Measurements from ENCODE around the gene MCHR1.
"Not testable (repeated sequence)": the region's sequence is repeated elsewhere in the genome, so short reads cannot be mapped to it uniquely, and the experiment has no call there.

MCHR1 gene

GRCh38 chr22:40659166-40659565, 20.1 kb upstream of the MCHR1 start:
- no peak for FAIRE-seq

DNA sequence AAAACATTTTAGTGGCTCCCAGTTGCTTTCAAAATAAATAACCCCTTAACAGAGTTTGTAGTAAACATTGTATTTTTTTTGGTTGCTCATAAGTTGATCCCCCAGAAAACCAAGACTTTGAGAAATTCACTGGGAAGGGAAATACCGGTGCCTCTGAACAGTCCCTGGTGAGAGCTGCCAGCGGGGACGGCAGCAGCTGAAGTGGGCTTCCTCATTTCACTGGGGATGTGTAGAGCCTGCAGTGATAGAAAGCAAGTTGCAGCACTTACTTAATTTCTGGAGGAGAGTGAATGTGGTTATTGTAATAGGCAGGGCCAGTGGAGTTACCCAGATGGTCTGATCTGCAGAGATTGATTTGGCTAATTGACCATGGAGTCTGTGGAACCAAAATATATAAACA, 18.6 kb upstream of the MCHR1 start:
- no peak for FAIRE-seq

- FAIRE-seq, result no peak
Measured at GRCh38 chr22:40661671-40662070, 17.6 kb upstream of the MCHR1 start.

DNA sequence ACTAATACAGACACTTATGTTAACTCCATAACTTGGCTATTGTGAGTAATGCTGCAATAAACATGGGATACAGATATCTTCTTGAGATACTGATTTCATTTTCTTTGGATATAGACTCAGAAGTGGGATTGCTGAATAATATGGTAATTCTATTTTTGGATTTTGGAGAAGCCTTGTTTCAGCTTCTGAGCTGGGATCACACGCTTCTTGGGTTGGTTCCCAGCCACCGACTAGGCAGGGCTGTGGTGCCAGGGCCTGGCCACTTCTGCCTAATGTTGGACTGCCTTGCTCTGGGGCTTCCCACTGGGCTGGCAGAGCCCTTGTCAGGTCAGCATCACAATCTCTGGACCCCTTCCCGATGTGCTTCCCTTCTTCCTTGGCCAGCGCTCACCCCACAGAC, 14.0 kb upstream of the MCHR1 start:
- FAIRE-seq, result no peak

DNA sequence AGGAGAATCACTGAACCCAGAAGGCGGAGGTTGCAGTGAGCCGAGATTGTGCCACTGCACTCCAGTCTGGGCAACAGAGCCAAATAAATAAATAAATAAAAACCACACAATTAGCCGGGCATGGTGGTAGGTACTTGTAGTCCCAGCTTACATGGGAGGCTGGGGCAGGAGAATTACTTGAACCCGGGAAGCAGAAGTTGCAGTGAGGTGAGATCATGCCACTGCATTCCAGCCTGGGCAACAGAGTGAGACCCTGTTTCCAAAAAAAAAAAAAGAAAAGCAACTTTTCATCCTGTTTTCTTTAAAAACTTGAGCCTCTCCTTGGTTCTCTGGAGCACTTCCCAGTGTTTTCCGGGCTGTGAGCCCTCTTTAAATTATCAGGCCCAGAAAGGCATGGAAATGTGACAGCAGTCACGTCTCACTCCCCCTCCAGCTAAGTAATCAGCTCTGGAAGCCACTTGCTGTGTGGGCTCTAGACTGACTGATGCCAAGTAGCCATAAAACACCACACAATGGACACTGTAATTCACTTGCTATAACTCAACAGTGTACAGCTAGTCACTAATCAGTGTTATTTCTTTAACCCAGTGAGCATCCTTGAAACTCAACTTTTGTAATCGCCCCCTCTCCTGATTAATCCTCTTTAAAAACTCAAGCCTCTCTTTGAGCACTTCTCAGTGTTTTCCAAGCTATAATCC, 13.0 kb upstream of the MCHR1 start:
- no peak for FAIRE-seq

DNA sequence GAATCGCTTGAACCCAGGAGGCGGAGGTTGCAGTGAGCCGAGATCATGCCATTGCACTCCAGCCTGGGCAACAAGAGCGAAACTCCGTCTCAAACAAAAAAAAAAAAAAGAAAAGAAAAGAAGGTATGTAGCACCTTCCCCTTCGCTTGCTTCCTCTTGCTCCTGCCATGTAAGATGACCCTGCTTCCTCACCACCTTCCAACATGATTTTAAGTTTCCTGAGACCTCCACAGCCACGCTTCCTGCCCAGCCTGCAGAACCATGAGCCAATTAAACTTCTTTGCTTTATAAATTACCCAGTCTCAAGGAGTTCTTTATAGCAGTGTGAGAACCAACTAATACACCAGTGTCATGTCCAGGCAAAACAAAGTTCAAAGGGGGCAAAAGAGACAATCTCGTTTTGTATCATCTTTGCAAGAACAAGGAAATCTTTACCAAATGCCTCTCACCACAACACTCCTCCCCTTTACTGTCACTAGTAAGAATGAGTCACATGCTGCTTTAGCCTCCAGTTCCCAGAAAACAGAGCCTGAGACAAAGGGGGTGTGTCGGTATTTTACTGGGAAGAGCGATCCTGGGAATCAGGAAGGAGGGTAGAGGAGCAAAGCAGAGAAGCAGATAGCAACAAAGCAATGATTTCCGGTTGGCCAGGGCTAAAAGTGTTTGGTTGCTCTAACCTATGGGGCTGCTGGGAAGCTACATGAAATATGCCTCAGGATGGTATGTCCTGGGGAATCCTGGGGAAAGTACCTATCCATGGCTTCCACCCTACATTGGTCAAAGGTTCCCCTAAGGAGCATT, 10.5 kb upstream of the MCHR1 start:
- FAIRE-seq, result no peak

- no peak for FAIRE-seq
Measured at GRCh38 chr22:40670058-40670457, 9.2 kb upstream of the MCHR1 start.

GRCh38 chr22:40671369-40671768, 7.9 kb upstream of the MCHR1 start:
- no peak for FAIRE-seq

DNA sequence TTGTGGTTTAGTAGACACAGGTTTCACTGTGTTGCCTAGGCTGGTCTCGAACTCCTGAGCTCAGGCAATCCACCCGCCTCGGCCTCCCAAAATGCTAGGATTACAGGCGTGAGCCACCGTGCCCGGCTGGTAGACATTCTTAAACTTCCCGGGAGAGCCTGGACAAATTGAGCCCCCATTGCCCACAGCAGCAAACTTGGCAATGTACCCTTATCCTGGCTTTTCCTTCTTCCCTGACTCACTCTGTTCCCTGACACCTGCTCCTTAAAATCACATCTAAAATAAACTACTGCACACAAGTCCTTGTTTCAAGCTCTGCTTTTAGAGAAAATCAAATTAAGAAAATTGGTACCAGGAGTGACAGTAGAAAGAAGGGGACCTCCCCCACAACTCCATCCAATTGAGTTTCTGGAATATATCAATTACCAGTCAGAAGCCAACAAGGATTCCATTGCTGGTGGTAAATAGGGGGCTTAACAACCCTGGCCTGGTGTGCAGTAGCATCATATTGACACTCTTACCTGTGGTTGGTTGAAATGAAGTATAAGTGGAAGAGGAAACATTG, 7.4 kb upstream of the MCHR1 start:
- FAIRE-seq, result no peak

DNA sequence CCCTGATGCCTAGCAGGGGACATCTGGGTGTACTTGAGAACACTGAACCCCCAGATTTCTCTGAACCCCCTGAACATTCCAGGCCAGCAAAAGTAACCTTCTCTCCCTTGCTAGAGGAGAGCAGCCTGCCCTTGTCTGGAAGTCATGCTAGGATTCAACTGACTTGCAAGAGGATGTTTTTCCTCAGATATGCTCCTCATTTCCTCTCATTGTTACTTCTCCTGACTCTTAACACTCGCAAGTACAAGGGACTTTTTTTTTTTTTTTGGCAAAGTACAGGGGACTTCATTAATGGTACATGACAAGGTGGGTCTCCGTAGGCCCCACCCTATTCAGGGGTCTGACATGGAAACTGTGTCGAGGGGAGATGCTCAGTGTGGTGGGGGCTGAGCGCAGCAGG, 6.3 kb upstream of the MCHR1 start:
- FAIRE-seq, result no peak

GRCh38 chr22:40674274-40674673, 5.0 kb upstream of the MCHR1 start:
- no peak for FAIRE-seq

GRCh38 chr22:40676166-40676565, 3.1 kb upstream of the MCHR1 start:
- FAIRE-seq, result not testable (repeated sequence)

DNA sequence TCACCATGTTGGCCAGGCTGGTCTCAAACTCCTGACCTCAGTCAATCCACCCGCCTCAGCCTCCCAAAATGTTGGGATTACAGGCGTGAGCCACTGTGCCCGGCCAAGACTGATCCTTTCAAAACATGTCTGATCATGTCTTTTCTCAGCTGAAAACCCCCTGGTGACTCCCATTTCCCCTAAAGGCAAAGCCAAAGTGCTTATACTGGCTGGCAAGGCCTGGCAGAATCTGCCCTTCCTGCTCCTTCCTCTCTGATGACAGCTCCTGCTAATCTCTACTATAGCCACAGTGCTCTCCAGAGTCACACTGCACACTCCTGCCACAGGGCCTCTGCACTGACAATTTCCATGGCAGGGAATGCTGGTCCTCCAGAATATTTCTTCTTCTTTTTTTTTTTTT, 2.6 kb upstream of the MCHR1 start:
- no peak for FAIRE-seq

DNA sequence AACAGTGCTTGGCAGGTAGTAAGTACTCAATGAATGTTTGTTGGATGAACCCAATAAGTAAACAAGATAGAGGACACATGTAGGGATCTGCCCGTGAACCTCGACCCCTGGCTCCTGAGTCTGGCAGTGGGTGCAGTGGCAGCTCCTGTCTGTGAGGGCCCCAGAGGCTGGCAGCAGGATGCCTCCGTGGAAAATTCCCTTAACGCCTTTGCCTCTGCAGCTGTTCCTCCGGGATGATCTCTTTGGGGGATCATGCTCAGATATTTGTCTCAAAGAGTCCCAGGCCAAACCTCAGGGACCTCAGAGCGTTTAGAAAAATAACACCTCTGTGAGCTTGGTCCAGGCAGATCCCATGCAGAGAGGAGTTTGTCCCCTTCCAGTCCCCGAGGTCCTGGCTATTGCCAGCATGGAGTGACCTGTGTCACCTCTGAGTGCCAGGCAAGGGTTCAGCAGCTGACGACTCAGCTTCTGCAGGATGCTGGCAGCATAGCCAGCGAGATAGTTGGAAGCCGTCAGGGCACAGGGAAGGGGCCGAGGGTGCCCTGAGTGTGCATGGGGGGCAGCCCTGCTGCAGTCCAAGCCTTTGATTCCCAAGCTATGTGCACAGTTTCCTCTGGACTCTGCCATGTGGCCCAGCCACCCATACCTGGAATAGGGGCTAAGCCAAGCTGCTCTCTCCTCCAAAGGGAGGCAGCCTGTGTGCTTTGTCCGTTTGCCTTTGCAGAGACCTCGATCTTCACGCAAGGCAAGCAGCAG, 613 bp upstream of the MCHR1 start:
- no peak for FAIRE-seq

GRCh38 chr22:40679964-40680818, 907 bp downstream of the MCHR1 start:
- FAIRE-seq, result no peak

DNA sequence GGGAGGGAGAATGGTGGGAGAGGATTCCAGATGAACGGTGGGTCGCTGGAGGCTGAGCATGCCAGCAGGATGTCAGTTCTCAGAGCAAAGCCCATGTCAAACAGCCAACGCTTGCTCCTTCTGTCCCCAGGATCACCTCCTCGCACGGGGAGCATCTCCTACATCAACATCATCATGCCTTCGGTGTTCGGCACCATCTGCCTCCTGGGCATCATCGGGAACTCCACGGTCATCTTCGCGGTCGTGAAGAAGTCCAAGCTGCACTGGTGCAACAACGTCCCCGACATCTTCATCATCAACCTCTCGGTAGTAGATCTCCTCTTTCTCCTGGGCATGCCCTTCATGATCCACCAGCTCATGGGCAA, 1.5 kb downstream of the MCHR1 start:
- FAIRE-seq, result no peak

DNA sequence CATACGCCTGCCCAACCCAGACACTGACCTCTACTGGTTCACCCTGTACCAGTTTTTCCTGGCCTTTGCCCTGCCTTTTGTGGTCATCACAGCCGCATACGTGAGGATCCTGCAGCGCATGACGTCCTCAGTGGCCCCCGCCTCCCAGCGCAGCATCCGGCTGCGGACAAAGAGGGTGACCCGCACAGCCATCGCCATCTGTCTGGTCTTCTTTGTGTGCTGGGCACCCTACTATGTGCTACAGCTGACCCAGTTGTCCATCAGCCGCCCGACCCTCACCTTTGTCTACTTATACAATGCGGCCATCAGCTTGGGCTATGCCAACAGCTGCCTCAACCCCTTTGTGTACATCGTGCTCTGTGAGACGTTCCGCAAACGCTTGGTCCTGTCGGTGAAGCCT, 2.2 kb downstream of the MCHR1 start:
- no peak for FAIRE-seq

GRCh38 chr22:40684728-40685127, 5.4 kb downstream of the MCHR1 start:
- no peak for FAIRE-seq

- no peak for FAIRE-seq
Measured at GRCh38 chr22:40685406-40685805, 6.1 kb downstream of the MCHR1 start.

GRCh38 chr22:40687706-40688105, 8.4 kb downstream of the MCHR1 start:
- no peak for FAIRE-seq

- FAIRE-seq, result no peak
Measured at GRCh38 chr22:40690370-40690769, 11.1 kb downstream of the MCHR1 start.

DNA sequence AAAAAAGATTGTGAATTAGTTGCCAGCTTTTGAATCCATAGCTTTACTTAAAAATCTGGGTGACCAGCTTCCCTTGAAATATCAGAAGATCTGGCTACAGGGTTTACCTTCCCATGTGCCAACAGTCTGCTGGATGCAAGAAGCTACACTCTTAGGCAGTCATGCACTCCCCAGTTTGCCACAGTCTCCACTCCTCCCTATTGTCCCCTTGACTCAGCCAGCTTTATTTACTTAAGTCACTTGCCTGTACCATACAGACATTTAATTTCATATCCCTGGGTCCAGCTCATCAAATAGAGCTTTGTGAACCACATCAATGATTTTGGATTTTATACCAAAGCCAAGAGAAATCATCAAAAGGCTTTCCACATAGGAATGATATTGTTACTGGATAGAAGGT, 12.2 kb downstream of the MCHR1 start:
- FAIRE-seq, result no peak

GRCh38 chr22:40694411-40694810, 15.1 kb downstream of the MCHR1 start:
- no peak for FAIRE-seq

Data from islet of Langerhans (tissue), 1 donor.